Panc1 (cell line): ENCODE measurements around the gene ZCCHC9. TPM values are rescaled to one million over a fixed set of nuclear protein-coding genes. Genes with fewer than 3 reads are reported as not detected.

Experiments used
- ATAC-seq: fragments of 200-7000 bp; cut with Tn5 transposase; 2 replicates; pipeline ENCODE4 v1.9.1; 2020; ENCODE audit warnings: mild to moderate bottlenecking, moderate library complexity
- BruUV-seq: library from RNA; stranded (reverse); fragments of 400-500 nt; replicated peaks from 2 replicates; lab custom pipeline; 2021; lab: Mats Ljungman, UMichigan
- CTCF ChIA-PET: fragments of 300-600 bp; sonication (Branson Sonifier 250); formaldehyde crosslinking; loops from one replicate; lab custom pipeline; 2022; ENCODE audit warnings: antibody characterized with exemption; lab: Charles Lee
- POLR2A ChIA-PET: fragments of 300-600 bp; sonication (Branson Sonifier 250); formaldehyde crosslinking; loops from one replicate; lab custom pipeline; 2022; ENCODE audit warnings: antibody characterized with exemption; lab: Charles Lee
- DNase-seq: peaks from one replicate; pipeline ENCODE4 v3.0.0-alpha.2; 2010; ENCODE audit warnings: low read depth, low spot score
- H3K27ac ChIP-seq: 2 replicates; pipeline ENCODE4 v1.5.1; 2011; ENCODE audit warnings: mild to moderate bottlenecking, low read length, inconsistent platforms
- H3K27me3 ChIP-seq: fragments of 200-500 bp; sonication (Bioruptor generic); 2 replicates; pipeline ENCODE4 v1.6.0; 2014; ENCODE audit warnings: low read length, inconsistent platforms; ENCODE audit not compliant: control insufficient read depth, insufficient read depth
- H3K36me3 ChIP-seq: fragments of 200-500 bp; sonication (Bioruptor generic); 2 replicates; pipeline ENCODE4 v1.5.1; 2014; ENCODE audit warnings: inconsistent platforms, mild to moderate bottlenecking, low read length, moderate library complexity; ENCODE audit not compliant: control insufficient read depth, insufficient read depth
- H3K4me1 ChIP-seq: 2 replicates; pipeline ENCODE4 v1.5.1; 2011; ENCODE audit warnings: inconsistent platforms, mild to moderate bottlenecking, low read length, moderate library complexity; ENCODE audit not compliant: control insufficient read depth, insufficient read depth
- H3K4me3 ChIP-seq, 2 experiments: 2 replicates each; pipeline ENCODE4 v1.5.1; 2011 to 2012; ENCODE audit warnings: low read depth in 2 of 2, low read length in 2 of 2, mild to moderate bottlenecking in 2 of 2, inconsistent platforms in 1 of 2, moderate library complexity in 1 of 2
- H3K9me3 ChIP-seq: fragments of 200-500 bp; sonication (Bioruptor generic); 2 replicates; pipeline ENCODE4 v1.5.1; 2014; ENCODE audit warnings: low read depth, mild to moderate bottlenecking, inconsistent platforms, low read length, moderate library complexity; ENCODE audit not compliant: control insufficient read depth, insufficient read depth
- POLR2AphosphoS5 ChIP-seq: IDR thresholded peaks from 2 replicates; pipeline ENCODE4 v1.6.1; 2012; ENCODE audit warnings: mild to moderate bottlenecking, low read depth, low read length, moderate library complexity
- SIN3A ChIP-seq: IDR thresholded peaks from 2 replicates; pipeline ENCODE4 v1.6.1; 2012; ENCODE audit warnings: low read depth, mild to moderate bottlenecking, low read length, moderate library complexity, borderline replicate concordance; ENCODE audit not compliant: insufficient read depth
- TCF7L2 ChIP-seq: IDR thresholded peaks from 2 replicates; pipeline ENCODE4 v1.6.1; 2011; ENCODE audit warnings: mild to moderate bottlenecking, low read depth, low read length, inconsistent platforms
- in situ Hi-C: cut with HindIII; loops from 2 replicates; pipeline ENCODE4 v1.10.0; 2016; ENCODE audit warnings: low sequenced_read_pairs, low pct_unique_long_range_greater_than_20kb
- intact Hi-C: fragments of 100-400 bp; cut with micrococcal nuclease; formaldehyde crosslinking; loops from one replicate; pipeline ENCODE4 v1.10.0; 2022; ENCODE audit not compliant: unreplicated experiment
- total RNA-seq: library from RNA; stranded (reverse); gene quantifications from one replicate; pipeline ENCODE4 v1.2.1, GENCODE V29; 2021; ENCODE audit not compliant: unreplicated experiment
- TF ChIP-seq, protein P1 (sequence below), 2 experiments: IDR thresholded peaks; 2 replicates each; pipeline ENCODE4 v1.6.1; 2011 to 2012; ENCODE audit warnings: low read depth in 2 of 2, control low read depth in 1 of 2, low read length in 1 of 2, mild to moderate bottlenecking in 1 of 2, moderate library complexity in 1 of 2; ENCODE audit not compliant: insufficient read depth in 1 of 2
- TF ChIP-seq, protein P2 (sequence below): fragments of 450-650 bp; IDR thresholded peaks from 2 replicates; pipeline ENCODE4 v1.5.1; 2017; ENCODE audit warnings: mild to moderate bottlenecking

ZCCHC9 gene
- total RNA-seq, 1 experiment from 2014 or later, result 41.5 TPM

GRCh38 chr5:81359881-81360280, 58.5 kb downstream of the ZCCHC9 start:
- Histone ChIP-seq H3K27me3 (no peaks in the 10 kb centered on the region), H3K4me3 (no peak overlapping the region), H3K4me1 (no peaks in the 10 kb centered on the region), H3K27ac (no peak overlapping the region), H3K36me3 (no peaks in the 10 kb centered on the region), H3K9me3 (no peaks in the 10 kb centered on the region)
- in situ Hi-C loops (no loop called here), intact Hi-C loops (no loop called here)
- no TSS peak for BruUV-seq
- no peak for DNase-seq
- no peak for ATAC-seq
- TF ChIP-seq SIN3A (no peak), TCF7L2 (no peak), POLR2AphosphoS5 (no peak)
- TF ChIP-seq, protein P1, sequence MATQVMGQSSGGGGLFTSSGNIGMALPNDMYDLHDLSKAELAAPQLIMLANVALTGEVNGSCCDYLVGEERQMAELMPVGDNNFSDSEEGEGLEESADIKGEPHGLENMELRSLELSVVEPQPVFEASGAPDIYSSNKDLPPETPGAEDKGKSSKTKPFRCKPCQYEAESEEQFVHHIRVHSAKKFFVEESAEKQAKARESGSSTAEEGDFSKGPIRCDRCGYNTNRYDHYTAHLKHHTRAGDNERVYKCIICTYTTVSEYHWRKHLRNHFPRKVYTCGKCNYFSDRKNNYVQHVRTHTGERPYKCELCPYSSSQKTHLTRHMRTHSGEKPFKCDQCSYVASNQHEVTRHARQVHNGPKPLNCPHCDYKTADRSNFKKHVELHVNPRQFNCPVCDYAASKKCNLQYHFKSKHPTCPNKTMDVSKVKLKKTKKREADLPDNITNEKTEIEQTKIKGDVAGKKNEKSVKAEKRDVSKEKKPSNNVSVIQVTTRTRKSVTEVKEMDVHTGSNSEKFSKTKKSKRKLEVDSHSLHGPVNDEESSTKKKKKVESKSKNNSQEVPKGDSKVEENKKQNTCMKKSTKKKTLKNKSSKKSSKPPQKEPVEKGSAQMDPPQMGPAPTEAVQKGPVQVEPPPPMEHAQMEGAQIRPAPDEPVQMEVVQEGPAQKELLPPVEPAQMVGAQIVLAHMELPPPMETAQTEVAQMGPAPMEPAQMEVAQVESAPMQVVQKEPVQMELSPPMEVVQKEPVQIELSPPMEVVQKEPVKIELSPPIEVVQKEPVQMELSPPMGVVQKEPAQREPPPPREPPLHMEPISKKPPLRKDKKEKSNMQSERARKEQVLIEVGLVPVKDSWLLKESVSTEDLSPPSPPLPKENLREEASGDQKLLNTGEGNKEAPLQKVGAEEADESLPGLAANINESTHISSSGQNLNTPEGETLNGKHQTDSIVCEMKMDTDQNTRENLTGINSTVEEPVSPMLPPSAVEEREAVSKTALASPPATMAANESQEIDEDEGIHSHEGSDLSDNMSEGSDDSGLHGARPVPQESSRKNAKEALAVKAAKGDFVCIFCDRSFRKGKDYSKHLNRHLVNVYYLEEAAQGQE (IDR thresholded peaks at IDR 0.05; ENCODE audit: insufficient read depth in 1 of 2, low read depth in 2 of 2, low read length in 1 of 2), result no peak
- TF ChIP-seq, protein P2, sequence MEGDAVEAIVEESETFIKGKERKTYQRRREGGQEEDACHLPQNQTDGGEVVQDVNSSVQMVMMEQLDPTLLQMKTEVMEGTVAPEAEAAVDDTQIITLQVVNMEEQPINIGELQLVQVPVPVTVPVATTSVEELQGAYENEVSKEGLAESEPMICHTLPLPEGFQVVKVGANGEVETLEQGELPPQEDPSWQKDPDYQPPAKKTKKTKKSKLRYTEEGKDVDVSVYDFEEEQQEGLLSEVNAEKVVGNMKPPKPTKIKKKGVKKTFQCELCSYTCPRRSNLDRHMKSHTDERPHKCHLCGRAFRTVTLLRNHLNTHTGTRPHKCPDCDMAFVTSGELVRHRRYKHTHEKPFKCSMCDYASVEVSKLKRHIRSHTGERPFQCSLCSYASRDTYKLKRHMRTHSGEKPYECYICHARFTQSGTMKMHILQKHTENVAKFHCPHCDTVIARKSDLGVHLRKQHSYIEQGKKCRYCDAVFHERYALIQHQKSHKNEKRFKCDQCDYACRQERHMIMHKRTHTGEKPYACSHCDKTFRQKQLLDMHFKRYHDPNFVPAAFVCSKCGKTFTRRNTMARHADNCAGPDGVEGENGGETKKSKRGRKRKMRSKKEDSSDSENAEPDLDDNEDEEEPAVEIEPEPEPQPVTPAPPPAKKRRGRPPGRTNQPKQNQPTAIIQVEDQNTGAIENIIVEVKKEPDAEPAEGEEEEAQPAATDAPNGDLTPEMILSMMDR, result no peak
- ChIA-PET CTCF (no interaction called here), POLR2A (interaction anchor here (0.5 to 0.6 kb wide), 2 partner anchors 18 to 50 kb away, joined by 3 to 4 read pairs; no protein-coding TSS in a partner anchor)

GRCh38 chr5:81360640-81361039, 59.3 kb downstream of the ZCCHC9 start:
- ATAC-seq, result no peak
- ChIA-PET CTCF (interaction anchor here (0.6 kb wide), 1 partner anchor 56 kb away, joined by 7 read pairs; no protein-coding TSS in a partner anchor), POLR2A (no interaction called here)
- DNase-seq, result no peak
- in situ Hi-C loops, result no loop called here
- no TSS peak for BruUV-seq
- intact Hi-C loops, result no loop called here
- H3K4me3 ChIP-seq, result no peak overlapping the region
- no peaks in the 10 kb centered on the region for H3K4me1 ChIP-seq
- no peaks in the 10 kb centered on the region for H3K9me3 ChIP-seq
- H3K27me3 ChIP-seq, result no peaks in the 10 kb centered on the region
- no peak overlapping the region for H3K27ac ChIP-seq
- H3K36me3 ChIP-seq, result no peaks in the 10 kb centered on the region
- TF ChIP-seq, protein P2, result no peak
- TF ChIP-seq, protein P1 (IDR thresholded peaks at IDR 0.05; ENCODE audit: insufficient read depth in 1 of 2, low read depth in 2 of 2, low read length in 1 of 2), result no peak
- no peak for TF ChIP-seq TCF7L2
- no peak for TF ChIP-seq POLR2AphosphoS5
- TF ChIP-seq SIN3A, result no peak
